Ovary (tissue), 9 donors: ENCODE data around the gene MED14. TPM values are rescaled to one million over a fixed set of nuclear protein-coding genes. Genes with fewer than 3 reads are reported as not detected.
"Not testable (repeated sequence)": the region's sequence is repeated elsewhere in the genome, so short reads cannot be mapped to it uniquely, and the experiment has no call there.

Experiments
- DNase-seq, 5 donors: peaks; one replicate each; pipeline ENCODE4 v3.0.0-alpha.2; 2019 to 2020
- H3K27ac ChIP-seq, 2 donors: fragments of 200-600 bp; one replicate each; pipeline versions ENCODE4 v1.5.1 to v1.8.0; 2019 to 2022
- H3K27me3 ChIP-seq: fragments of 200-600 bp; one replicate; pipeline ENCODE4 v1.8.0; 2022
- H3K36me3 ChIP-seq: fragments of 200-600 bp; sonication (generic); one replicate; pipeline ENCODE4 v1.5.1; 2019
- H3K4me1 ChIP-seq: one replicate; pipeline ENCODE4 v1.8.1; 2013; ENCODE audit warnings: mild to moderate bottlenecking, moderate library complexity; ENCODE audit not compliant: insufficient read depth
- H3K4me3 ChIP-seq: fragments of 200-600 bp; sonication (generic); one replicate; pipeline ENCODE4 v1.5.1; 2017
- H3K9me3 ChIP-seq, 2 donors: fragments of 200-600 bp in 1 of 2; sonication (generic) in 1 of 2; one replicate each; pipeline versions ENCODE4 v1.5.1 to v1.8.1; 2013 to 2019; ENCODE audit warnings: mild to moderate bottlenecking in 1 of 2, moderate library complexity in 1 of 2
- CTCF ChIP-seq, 3 donors: fragments of 450-650 bp in 2 of 3; fragments of 200-600 bp in 1 of 3; IDR thresholded peaks; one replicate each; pipeline versions ENCODE4 v1.5.1 to v1.8.0; 2016 to 2022; ENCODE audit warnings: antibody characterized with exemption in 3 of 3, mild to moderate bottlenecking in 1 of 3
- EP300 ChIP-seq: sonication (generic); formaldehyde crosslinking; IDR thresholded peaks from one replicate; pipeline ENCODE4 v1.6.1; 2017; ENCODE audit warnings: antibody characterized with exemption
- POLR2A ChIP-seq: fragments of 450-650 bp; IDR thresholded peaks from one replicate; pipeline ENCODE4 v1.6.1; 2017; ENCODE audit warnings: antibody characterized with exemption, mild to moderate bottlenecking, moderate library complexity
- WGBS, 3 donors: extraction: QIAGEN DNeasy Blood & Tissue Kit in 1 of 3; methylation state at CpG; one replicate each; pipeline versions ENCODE4 v1.1.5 to v1.1.7; 2013 to 2017; 5-methylcytosine and 5-hydroxymethylcytosine counted together
- intact Hi-C, 4 donors: fragments of 100-400 bp; cut with DNase I; formaldehyde crosslinking; loops; one replicate each; pipeline versions ENCODE4 v1.11.0 to v1.15.1; 2022 to 2023
- polyA plus RNA-seq, 2 donors: library from polyadenylated mRNA; stranded (reverse); fragments of 200-250 nt in 1 of 2; fragments of 350-450 nt in 1 of 2; fragmentation: Illumina TruSeq in 1 of 2; extraction: RNeasy Lipid Tissue Mini Kit (QIAGEN cat#74804) in 1 of 2; gene quantifications; one replicate each; pipeline ENCODE4 v1.2.3, GENCODE V29; 2013 to 2014
- total RNA-seq, 7 donors: library from RNA; depleted of rRNA in 2 of 7; stranded (reverse); fragments of >200 nt in 2 of 7; fragmentation: NEBNext Ultra II Directional in 3 of 7; extraction: Animal tissue kit (Norgen Biotek cat#: 25700) in 3 of 7; gene quantifications; one replicate each; pipeline versions ENCODE4 v1.1.0 to v1.2.4, GENCODE V29; 2016 to 2023
- donor health status: DM: no; HTN: no; CAD: no; lungs with moderate emphysema.
- donor health status: DM: no; HTN: no; CAD: no.
- donor health status: Bipolar disorder and iron deficiency.
- donor health status: DM: yes; HTN: yes; CAD: no.
- donor health status: DM: no; HTN: no; CAD: no.
- donor health status: DM: yes; HTN: yes; CAD: no.

The MED14 gene
- total and polyA plus RNA-seq, 9 donors, result 12.1 to 41.5 (median 33.1) TPM

GRCh38 chrX:40734971-40735324, 394 bp downstream of the MED14 start:
- TF ChIP-seq EP300 (no peak), POLR2A (no peak)
- WGBS, 3 donors, result 0 to 19% (median 2%) methylated on average over 6 to 19 of the region's 20 CpGs
- Histone ChIP-seq H3K36me3 (no peaks in the 10 kb centered on the region), H3K27me3 (no peaks in the 10 kb centered on the region), H3K27ac (peak overlapping the region; percentile 94 to 98), H3K9me3 (no peaks in the 10 kb centered on the region), H3K4me1 (no peaks in the 10 kb centered on the region), H3K4me3 (peak overlapping the region; percentile 53)
- intact Hi-C loops, result no loop called here
- DNase-seq, result peak in 1 of 5 donors; percentile 51

GRCh38 chrX:40733706-40734105, 1.6 kb downstream of the MED14 start:
- Histone ChIP-seq H3K27ac (no peak overlapping the region), H3K36me3 (no peaks in the 10 kb centered on the region), H3K9me3 (no peaks in the 10 kb centered on the region), H3K4me1 (no peaks in the 10 kb centered on the region), H3K4me3 (no peak overlapping the region), H3K27me3 (no peaks in the 10 kb centered on the region)
- DNase-seq, result no peak
- 29 to 43% (median 40%) methylated on average over 2 of the region's 2 CpGs for WGBS, 3 donors
- intact Hi-C loops, result no loop called here
- no peak for TF ChIP-seq CTCF (IDR thresholded peaks at IDR 0.05)
- TF ChIP-seq POLR2A, result no peak
- TF ChIP-seq EP300, result no peak

DNA sequence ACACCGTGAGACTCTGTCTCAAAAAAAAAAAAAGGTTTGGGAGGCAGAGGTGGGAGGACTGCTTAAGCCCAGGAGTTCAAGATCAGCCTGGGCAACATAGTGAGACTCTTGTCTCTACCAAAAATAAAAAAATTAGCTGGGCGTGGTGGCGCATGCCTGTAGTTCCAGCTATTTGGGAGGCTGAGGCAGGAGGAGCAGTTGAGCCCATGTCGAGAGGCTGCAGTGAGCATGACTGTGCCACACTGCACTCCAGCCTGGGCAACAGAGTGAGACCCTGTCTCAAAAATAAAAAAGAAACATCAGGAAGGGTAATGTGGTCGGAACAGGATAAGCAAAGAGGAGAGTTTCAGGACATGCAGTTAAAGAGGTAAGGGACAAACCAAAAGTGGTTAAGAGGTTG, 2.8 kb downstream of the MED14 start:
- DNase-seq, H3K4me3 ChIP-seq, H3K27ac ChIP-seq, H3K27me3 ChIP-seq, H3K36me3 ChIP-seq, H3K9me3 ChIP-seq, H3K4me1 ChIP-seq, intact Hi-C loops: not testable (repeated sequence)
- WGBS, 3 donors, result 94 to 96% (median 95%) methylated on average over 5 of the region's 5 CpGs

DNA sequence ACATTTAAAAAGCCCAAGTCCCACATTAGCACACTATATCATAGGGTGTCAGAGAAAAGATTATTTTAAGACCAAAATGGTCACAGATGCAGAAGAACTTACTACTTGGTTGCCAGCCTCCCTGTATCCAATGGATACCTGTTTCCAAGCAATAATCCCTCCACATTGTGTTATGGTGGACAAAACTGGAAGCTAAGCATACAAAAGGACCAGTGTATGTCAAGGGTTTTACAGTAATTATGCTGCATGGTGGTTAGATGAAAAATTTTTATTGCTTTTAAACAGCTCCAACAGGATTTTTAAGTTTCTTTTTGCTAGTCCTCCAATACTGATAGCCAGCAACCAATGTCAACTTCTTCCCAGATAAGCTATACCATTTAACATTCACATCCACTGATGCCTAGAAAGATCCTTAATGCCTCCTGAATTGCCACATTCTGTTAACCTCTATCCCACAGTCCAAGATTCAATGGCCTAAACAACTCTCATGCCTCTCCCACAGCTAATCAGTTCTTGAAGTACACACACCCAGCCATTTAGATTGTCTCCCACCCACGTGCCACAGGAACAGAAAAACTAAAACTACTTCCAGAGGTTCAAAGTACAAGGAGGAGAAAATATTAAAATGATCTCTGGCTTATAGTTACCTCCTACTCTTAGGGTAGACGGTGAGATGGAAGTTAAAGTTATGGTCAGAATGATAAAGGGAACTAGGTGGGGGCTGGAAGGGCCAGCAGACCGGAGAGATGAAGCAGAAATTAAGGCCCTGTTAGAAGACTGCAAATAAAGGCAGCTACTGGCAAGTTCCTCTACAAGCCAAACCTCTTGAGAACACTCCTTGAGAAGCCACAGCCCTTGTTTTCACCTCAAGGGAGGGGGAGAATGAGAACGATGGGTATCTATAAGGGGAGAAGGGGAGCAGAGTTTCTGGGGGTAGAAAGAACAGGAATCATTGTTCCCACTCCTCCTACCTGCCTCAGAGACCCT, 5.5 kb downstream of the MED14 start:
- H3K4me3 ChIP-seq, result no peak overlapping the region
- no peak for DNase-seq
- no peaks in the 10 kb centered on the region for H3K36me3 ChIP-seq
- intact Hi-C loops, result no loop called here
- no peak for TF ChIP-seq POLR2A
- TF ChIP-seq CTCF (IDR thresholded peaks at IDR 0.05), result no peak
- no peak for TF ChIP-seq EP300
- H3K27me3 ChIP-seq, result no peaks in the 10 kb centered on the region
- no peaks in the 10 kb centered on the region for H3K9me3 ChIP-seq
- 37 to 40% (median 39%) methylated on average over 4 of the region's 4 CpGs for WGBS, 3 donors
- no peaks in the 10 kb centered on the region for H3K4me1 ChIP-seq
- H3K27ac ChIP-seq, result no peak overlapping the region

DNA sequence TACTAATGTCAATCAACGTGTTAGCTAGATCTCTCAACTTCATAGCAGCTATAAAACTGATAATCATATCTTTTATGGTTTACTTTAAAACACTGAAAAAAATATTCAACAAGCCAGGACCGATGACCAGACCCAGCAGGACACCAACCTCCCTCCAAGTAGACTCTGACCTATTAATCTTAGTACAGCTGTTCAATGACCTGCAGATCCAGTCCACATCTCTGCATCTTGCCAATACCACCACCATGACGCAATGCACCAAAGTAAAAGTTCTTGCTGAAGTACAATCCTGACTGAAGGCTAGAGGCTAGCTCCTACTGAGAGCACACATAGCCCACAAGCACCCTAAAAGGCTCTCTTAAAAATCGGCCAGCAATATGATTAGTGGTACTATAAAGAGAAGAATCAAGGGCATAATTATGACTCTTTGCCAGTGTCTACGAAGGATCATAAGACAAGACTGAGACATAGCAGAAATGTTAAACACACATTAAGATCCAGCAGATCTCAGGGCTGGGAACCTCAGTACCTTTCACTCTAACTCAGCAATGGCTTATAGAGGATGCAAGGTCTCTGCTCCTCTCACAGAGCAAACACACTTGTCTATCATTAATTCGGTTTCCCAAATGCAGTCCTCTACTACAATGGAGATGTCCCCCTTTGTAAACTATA, 7.6 kb downstream of the MED14 start:
- no peaks in the 10 kb centered on the region for H3K4me1 ChIP-seq
- H3K27ac ChIP-seq, result no peak overlapping the region
- no peaks in the 10 kb centered on the region for H3K27me3 ChIP-seq
- H3K9me3 ChIP-seq, result no peaks in the 10 kb centered on the region
- DNase-seq, result no peak
- intact Hi-C loops, result no loop called here
- no peak overlapping the region for H3K4me3 ChIP-seq
- no peaks in the 10 kb centered on the region for H3K36me3 ChIP-seq
- 81 to 84% (median 82%) methylated on average over 6 of the region's 6 CpGs for WGBS, 3 donors
- no peak for TF ChIP-seq EP300

DNA sequence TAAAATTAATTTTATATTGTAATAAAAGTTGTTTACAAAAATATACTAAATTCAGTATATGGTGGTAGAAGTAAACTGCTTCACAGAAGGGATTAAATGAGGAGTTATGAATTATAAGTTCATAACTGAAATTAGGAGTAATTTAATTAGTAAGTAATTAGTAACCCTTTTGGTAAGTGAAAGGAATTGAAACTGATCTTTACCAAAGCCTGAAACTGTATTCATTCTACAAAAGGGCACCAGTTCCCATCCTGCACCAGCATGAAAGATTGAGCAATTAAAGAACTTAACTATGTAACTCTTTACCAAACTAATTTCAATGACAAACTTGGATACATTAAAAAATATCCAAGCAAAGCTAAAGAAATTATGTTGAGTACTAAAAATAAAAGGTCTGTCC, 8.2 kb downstream of the MED14 start:
- DNase-seq, result no peak
- no peaks in the 10 kb centered on the region for H3K36me3 ChIP-seq
- intact Hi-C loops, result no loop called here
- no peaks in the 10 kb centered on the region for H3K27me3 ChIP-seq
- no peak overlapping the region for H3K4me3 ChIP-seq
- H3K9me3 ChIP-seq, result no peaks in the 10 kb centered on the region
- H3K4me1 ChIP-seq, result no peaks in the 10 kb centered on the region
- TF ChIP-seq CTCF (IDR thresholded peaks at IDR 0.05) (no peak), EP300 (no peak), POLR2A (no peak)
- no peak overlapping the region for H3K27ac ChIP-seq
